NCI-H128 (cell line): ENCODE data around the gene SORCS2.

Experiments
- DNase-seq: peaks from one replicate; lab custom pipeline; 2025; ENCODE audit not compliant: unreplicated experiment; lab: John Stamatoyannopoulos, UW

Gene SORCS2

GRCh38 chr4:7366180-7366945 lies 174.0 kb downstream of the SORCS2 start:
- DNase-seq = no peak

GRCh38 chr4:7366954-7367353 lies 174.6 kb downstream of the SORCS2 start:
- DNase-seq = no peak

- no peak for DNase-seq
Observed at GRCh38 chr4:7367406-7367805, 175.1 kb downstream of the SORCS2 start.

- DNase-seq = no peak
Observed at GRCh38 chr4:7367864-7368277, 175.5 kb downstream of the SORCS2 start.

GRCh38 chr4:7368296-7368695 lies 176.0 kb downstream of the SORCS2 start:
- DNase-seq = no peak

GRCh38 chr4:7369511-7369910 lies 177.2 kb downstream of the SORCS2 start:
- DNase-seq = no peak

GRCh38 chr4:7370038-7370437 lies 177.7 kb downstream of the SORCS2 start:
- DNase-seq = no peak

- no peak for DNase-seq
Observed at GRCh38 chr4:7371210-7371941, 179.0 kb downstream of the SORCS2 start.

- DNase-seq = no peak
Observed at GRCh38 chr4:7372673-7373072, 180.3 kb downstream of the SORCS2 start.

GRCh38 chr4:7374571-7374970 lies 182.2 kb downstream of the SORCS2 start:
- DNase-seq = no peak

- no peak for DNase-seq
Observed at GRCh38 chr4:7375427-7375826, 183.1 kb downstream of the SORCS2 start.

- no peak for DNase-seq
Observed at GRCh38 chr4:7377223-7377865, 185.0 kb downstream of the SORCS2 start.

GRCh38 chr4:7379186-7379585 lies 186.8 kb downstream of the SORCS2 start:
- DNase-seq = no peak

- no peak for DNase-seq
Observed at GRCh38 chr4:7379719-7380118, 187.4 kb downstream of the SORCS2 start.

- DNase-seq = no peak
Observed at GRCh38 chr4:7381221-7381889, 189.0 kb downstream of the SORCS2 start.

- DNase-seq = no peak
Observed at GRCh38 chr4:7381890-7382633, 189.7 kb downstream of the SORCS2 start.

- DNase-seq = no peak
Observed at GRCh38 chr4:7382634-7383014, 190.3 kb downstream of the SORCS2 start.

- no peak for DNase-seq
Observed at GRCh38 chr4:7383266-7383665, 190.9 kb downstream of the SORCS2 start.

- DNase-seq = no peak
Observed at GRCh38 chr4:7384003-7384928, 191.9 kb downstream of the SORCS2 start.
